Neural cell (in vitro differentiated cells): Measurements from ENCODE around the gene PHACTR3. TPM values are rescaled to one million over a fixed set of nuclear protein-coding genes. Genes with fewer than 3 reads are reported as not detected.

ENCODE experiments used
- H2AFZ ChIP-seq: fragments of 200-600, 300-800 bp; sonication (generic), shearing (Covaris generic); 2 replicates; pipeline ENCODE4 v1.6.0; 2014; ENCODE audit warnings: low read depth, mild to moderate bottlenecking, antibody characterized with exemption, low read length, moderate library complexity
- H3F3A ChIP-seq: fragments of 200-600 bp; shearing (Covaris generic); 2 replicates; pipeline ENCODE4 v1.6.1; 2016; ENCODE audit warnings: mild to moderate bottlenecking, moderate library complexity, mixed read lengths, antibody characterized with exemption, low read length; ENCODE audit not compliant: insufficient read depth, poor library complexity, severe bottlenecking
- H3K27ac ChIP-seq: fragments of 200-600, 300-800 bp; sonication (generic), shearing (Covaris generic); 2 replicates; pipeline ENCODE4 v1.5.1; 2014; ENCODE audit warnings: mild to moderate bottlenecking, low read length, moderate library complexity
- H3K27me3 ChIP-seq: fragments of 300-800, 200-600 bp; sonication (generic), shearing (Covaris generic); 2 replicates; pipeline ENCODE4 v1.6.0; 2014; ENCODE audit warnings: mild to moderate bottlenecking, low read depth, low read length, moderate library complexity; ENCODE audit not compliant: insufficient read depth
- H3K36me3 ChIP-seq: fragments of 300-800, 200-600 bp; sonication (generic), shearing (Covaris generic); 2 replicates; pipeline ENCODE4 v1.5.1; 2014; ENCODE audit warnings: mild to moderate bottlenecking, antibody characterized with exemption, low read length, moderate library complexity; ENCODE audit not compliant: insufficient read depth
- H3K4me2 ChIP-seq: fragments of 300-800, 200-600 bp; sonication (generic), shearing (Covaris generic); 2 replicates; pipeline ENCODE4 v1.6.0; 2014; ENCODE audit warnings: mild to moderate bottlenecking, low read length
- H3K4me3 ChIP-seq: fragments of 300-800, 200-600 bp; sonication (generic), shearing (Covaris generic); 2 replicates; pipeline ENCODE4 v1.5.1; 2014; ENCODE audit warnings: mild to moderate bottlenecking, low read length, moderate library complexity
- H3K79me2 ChIP-seq: fragments of 200-600 bp; shearing (Covaris generic); replicated peaks from 2 replicates; pipeline ENCODE4 v1.6.0; 2014; ENCODE audit warnings: mild to moderate bottlenecking, low read length, moderate library complexity; ENCODE audit not compliant: insufficient read depth
- H3K9ac ChIP-seq: fragments of 300-800, 200-600 bp; sonication (generic), shearing (Covaris generic); 2 replicates; pipeline ENCODE4 v1.6.1; 2016; ENCODE audit warnings: mild to moderate bottlenecking, low read length, mixed read lengths
- H3K9me2 ChIP-seq: fragments of 200-600 bp; shearing (Covaris generic); 2 replicates; pipeline ENCODE4 v1.6.1; 2016; ENCODE audit warnings: mild to moderate bottlenecking, low read length, mixed read lengths; ENCODE audit not compliant: insufficient read depth
- H3K9me3 ChIP-seq: fragments of 200-600, 300-800 bp; sonication (generic), shearing (Covaris generic); 2 replicates; pipeline ENCODE4 v1.6.1; 2016; ENCODE audit warnings: mild to moderate bottlenecking, mixed run types, low read length, moderate library complexity, mixed read lengths
- H4K20me1 ChIP-seq: fragments of 200-600 bp; shearing (Covaris generic); 2 replicates; pipeline ENCODE4 v1.6.1; 2016; ENCODE audit warnings: mild to moderate bottlenecking, mixed run types; ENCODE audit not compliant: insufficient read depth
- CTCF ChIP-seq: fragments of 450-650 bp; IDR thresholded peaks from 2 replicates; pipeline ENCODE4 v1.5.1; 2014; ENCODE audit warnings: antibody characterized with exemption, mild to moderate bottlenecking, moderate library complexity; ENCODE audit not compliant: poor library complexity, severe bottlenecking
- EP300 ChIP-seq: fragments of 450-650 bp; conservative IDR thresholded peaks from 2 replicates; pipeline ENCODE4 v1.6.1; 2014; ENCODE audit warnings: antibody characterized with exemption, mild to moderate bottlenecking, moderate library complexity; ENCODE audit not compliant: poor library complexity, severe bottlenecking
- EZH2 ChIP-seq: fragments of 200-600, 300-800 bp; shearing (Covaris generic), sonication (generic); IDR thresholded peaks from 2 replicates; pipeline ENCODE4 v1.6.1; 2014; ENCODE audit warnings: antibody characterized with exemption, low read length, borderline replicate concordance, mild to moderate bottlenecking; ENCODE audit not compliant: insufficient read depth, poor library complexity, severe bottlenecking
- MXI1 ChIP-seq: fragments of 450-650 bp; conservative IDR thresholded peaks from 2 replicates; pipeline ENCODE4 v1.6.1; 2014; ENCODE audit warnings: antibody characterized with exemption, mild to moderate bottlenecking; ENCODE audit not compliant: poor library complexity, severe bottlenecking
- POLR2AphosphoS5 ChIP-seq: IDR thresholded peaks from 2 replicates; pipeline ENCODE4 v1.6.1; 2012
- RAD21 ChIP-seq: fragments of 450-650 bp; conservative IDR thresholded peaks from 2 replicates; pipeline ENCODE4 v1.6.1; 2014; ENCODE audit warnings: antibody characterized with exemption, mild to moderate bottlenecking, moderate library complexity
- REST ChIP-seq: IDR thresholded peaks from 2 replicates; pipeline ENCODE4 v1.6.1; 2012; ENCODE audit warnings: borderline replicate concordance
- SMC3 ChIP-seq: fragments of 450-650 bp; conservative IDR thresholded peaks from 2 replicates; pipeline ENCODE4 v1.6.1; 2014; ENCODE audit warnings: antibody characterized with exemption, mild to moderate bottlenecking, moderate library complexity; ENCODE audit not compliant: poor library complexity
- TAF1 ChIP-seq: IDR thresholded peaks from 2 replicates; pipeline ENCODE4 v1.6.1; 2012; ENCODE audit warnings: low read depth
- polyA plus RNA-seq: library from polyadenylated mRNA; depleted of rRNA; stranded (reverse); fragments of >200 nt; gene quantifications from 2 replicates; pipeline ENCODE4 v1.2.3, GENCODE V29; 2014

Gene PHACTR3
- polyA plus RNA-seq, 1 donor from 2014 or later, result 1.3 TPM

GRCh38 chr20:59560588-59561227 is 43.6 kb upstream of the PHACTR3 start:
- Histone ChIP-seq H3K9me3 (no peaks in the 10 kb centered on the region), H3K9ac (no peak overlapping the region), H3K36me3 (no peaks in the 10 kb centered on the region), H3K4me3 (no peak overlapping the region), H3K79me2 (no peaks in the 10 kb centered on the region), H4K20me1 (no peaks in the 10 kb centered on the region), H3F3A (no peaks in the 10 kb centered on the region), H3K27ac (no peak overlapping the region), H3K27me3 (no peaks in the 10 kb centered on the region), H3K4me2 (no peak overlapping the region), H2AFZ (no peak overlapping the region), H3K9me2 (no peaks in the 10 kb centered on the region)
- TF ChIP-seq POLR2AphosphoS5, result no peak
- TF ChIP-seq CTCF, result no peak
- TF ChIP-seq TAF1, result no peak
- no peak for TF ChIP-seq MXI1
- no peak for TF ChIP-seq EZH2
- TF ChIP-seq EP300, result no peak
- TF ChIP-seq REST, result no peak

GRCh38 chr20:59561228-59561605 is 43.1 kb upstream of the PHACTR3 start:
- H3F3A ChIP-seq, result no peaks in the 10 kb centered on the region

More at GRCh38 chr20:59561228-59561605, 43.1 kb upstream of the PHACTR3 start:
- Histone ChIP-seq H3K9ac (no peak overlapping the region), H2AFZ (no peak overlapping the region), H3K9me2 (no peaks in the 10 kb centered on the region), H3K79me2 (no peaks in the 10 kb centered on the region), H3K9me3 (no peaks in the 10 kb centered on the region), H4K20me1 (no peaks in the 10 kb centered on the region), H3K4me2 (no peak overlapping the region), H3K27ac (no peak overlapping the region), H3K27me3 (no peaks in the 10 kb centered on the region), H3K36me3 (no peaks in the 10 kb centered on the region), H3K4me3 (no peak overlapping the region)
- TF ChIP-seq MXI1 (no peak), POLR2AphosphoS5 (no peak), RAD21 (no peak), EZH2 (no peak), REST (no peak), TAF1 (no peak), SMC3 (no peak), EP300 (no peak), CTCF (no peak)
